WTC11 (cell line): ENCODE results near the gene ATP1A4. TPM values are rescaled to one million over a fixed set of nuclear protein-coding genes. Genes with fewer than 3 reads are reported as not detected.

ENCODE experiments used
- ATAC-seq: fragments of 200-7000 bp; cut with Tn5 transposase; 2 replicates; pipeline ENCODE4 v1.10.0; 2021; ENCODE audit warnings: mild to moderate bottlenecking, moderate library complexity
- CTCF ChIA-PET: fragments of 300-600 bp; sonication (Branson Sonifier 250); formaldehyde crosslinking; loops from one replicate; lab custom pipeline; 2021; ENCODE audit warnings: antibody characterized with exemption; lab: Charles Lee
- POLR2A ChIA-PET: fragments of 350-600 bp; sonication (Branson Sonifier 250); formaldehyde crosslinking; loops from one replicate; lab custom pipeline; 2021; ENCODE audit warnings: antibody characterized with exemption; lab: Charles Lee
- DNase-seq: peaks from one replicate; pipeline ENCODE4 v3.0.0; 2021; ENCODE audit warnings: low spot score
- H3K27ac Mint-ChIP-seq: 2 replicates; pipeline ENCODE4 v1.8.0; 2021; ENCODE audit warnings: mixed read lengths
- H3K27me3 Mint-ChIP-seq: 2 replicates; pipeline ENCODE4 v1.8.0; 2021; ENCODE audit warnings: low read depth, mild to moderate bottlenecking, moderate library complexity, mixed read lengths
- H3K36me3 Mint-ChIP-seq: 2 replicates; pipeline ENCODE4 v1.8.0; 2021; ENCODE audit warnings: mixed read lengths
- H3K4me1 Mint-ChIP-seq: 2 replicates; pipeline ENCODE4 v1.8.0; 2022; ENCODE audit warnings: mixed read lengths
- H3K4me3 Mint-ChIP-seq: 2 replicates; pipeline ENCODE4 v1.8.0; 2021; ENCODE audit warnings: mild to moderate bottlenecking, moderate library complexity, mixed read lengths
- H3K9me3 Mint-ChIP-seq: 2 replicates; pipeline ENCODE4 v1.8.0; 2021; ENCODE audit warnings: mixed read lengths
- AR ChIP-seq: fragments of 250-450 bp; sonication (Bioruptor Pico); IDR thresholded peaks from 2 replicates; pipeline ENCODE4 v1.9.0; 2021; ENCODE audit warnings: mild to moderate bottlenecking
- ARID4B ChIP-seq: sonication (generic); formaldehyde crosslinking; IDR thresholded peaks from 2 replicates; pipeline ENCODE4 v1.8.0; 2023; ENCODE audit warnings: missing genetic modification reagents, mild to moderate bottlenecking, borderline replicate concordance
- CREM ChIP-seq: sonication (generic); formaldehyde crosslinking; IDR thresholded peaks from 2 replicates; pipeline ENCODE4 v1.8.1; 2022; ENCODE audit warnings: mild to moderate bottlenecking, missing genetic modification reagents, moderate library complexity
- JUN ChIP-seq: sonication (generic); formaldehyde crosslinking; IDR thresholded peaks from 2 replicates; pipeline ENCODE4 v1.8.0; 2023; ENCODE audit warnings: mild to moderate bottlenecking, missing genetic modification reagents
- NFE2L1 ChIP-seq: sonication (generic); formaldehyde crosslinking; IDR thresholded peaks from 2 replicates; pipeline ENCODE4 v1.8.1; 2023; ENCODE audit warnings: missing genetic modification reagents
- NR2C2 ChIP-seq: sonication (generic); formaldehyde crosslinking; IDR thresholded peaks from 2 replicates; pipeline ENCODE4 v1.8.0; 2022; ENCODE audit warnings: mild to moderate bottlenecking, missing genetic modification reagents
- NR3C1 ChIP-seq: sonication (generic); formaldehyde crosslinking; conservative IDR thresholded peaks from 2 replicates; pipeline ENCODE4 v1.8.1; 2023; ENCODE audit warnings: low read depth, mild to moderate bottlenecking, missing genetic modification reagents
- TEAD4 ChIP-seq: sonication (generic); formaldehyde crosslinking; IDR thresholded peaks from 2 replicates; pipeline ENCODE4 v1.8.0; 2022; ENCODE audit warnings: mild to moderate bottlenecking, missing genetic modification reagents
- TP53 ChIP-seq: sonication (generic); formaldehyde crosslinking; IDR thresholded peaks from 2 replicates; pipeline ENCODE4 v1.8.1; 2023; ENCODE audit warnings: mild to moderate bottlenecking, missing genetic modification reagents
- ZNF219 ChIP-seq: sonication (generic); formaldehyde crosslinking; IDR thresholded peaks from 2 replicates; pipeline ENCODE4 v1.8.0; 2023; ENCODE audit warnings: missing genetic modification reagents, mild to moderate bottlenecking, borderline replicate concordance
- ZNF232 ChIP-seq: sonication (generic); formaldehyde crosslinking; IDR thresholded peaks from 2 replicates; pipeline ENCODE4 v1.8.0; 2022; ENCODE audit warnings: mild to moderate bottlenecking, missing genetic modification reagents
- ZNF281 ChIP-seq: sonication (generic); formaldehyde crosslinking; IDR thresholded peaks from 2 replicates; pipeline ENCODE4 v1.8.0; 2023; ENCODE audit warnings: mild to moderate bottlenecking, missing genetic modification reagents
- ZNF416 ChIP-seq: fragments of 250-450 bp; sonication (Bioruptor Pico); IDR thresholded peaks from 2 replicates; pipeline ENCODE4 v1.9.0; 2021; ENCODE audit warnings: mild to moderate bottlenecking, inconsistent platforms
- ZNF532 ChIP-seq: fragments of 250-450 bp; sonication (Bioruptor Pico); IDR thresholded peaks from 2 replicates; pipeline ENCODE4 v1.9.0; 2021; ENCODE audit warnings: mild to moderate bottlenecking, borderline replicate concordance
- ZNF671 ChIP-seq: fragments of 250-450 bp; sonication (Bioruptor Pico); IDR thresholded peaks from 2 replicates; pipeline ENCODE4 v1.8.0; 2021; ENCODE audit warnings: mild to moderate bottlenecking
- total RNA-seq: library from RNA; stranded (reverse); gene quantifications from 3 replicates; pipeline ENCODE4 v1.2.3, GENCODE V29; 2021

ATP1A4 gene
- total RNA-seq, 1 experiment from 2014 or later, result 0.37 TPM

- no peak for DNase-seq
- H3K4me3 Mint-ChIP-seq, result no peak overlapping the region
- no peak for TF ChIP-seq NR3C1
- TF ChIP-seq ARID4B (CRISPR knock-in tag), result no peak
- TF ChIP-seq ZNF532 (CRISPR knock-in tag), result no peak
- no peak for TF ChIP-seq ZNF232 (CRISPR knock-in tag)
- no peak for TF ChIP-seq NR2C2
- no peak for TF ChIP-seq TP53 (CRISPR knock-in tag)
- no peak for TF ChIP-seq ZNF671 (CRISPR knock-in tag)
- no peaks in the 10 kb centered on the region for H3K9me3 Mint-ChIP-seq
- peak overlapping the region; percentile 79 for H3K27ac Mint-ChIP-seq
- ChIA-PET CTCF (interaction anchor here (0.6 to 4.6 kb wide), 37 partner anchors 10 to 174 kb away, joined by 3 to 124 read pairs (median 7); partner anchors contain the start of genes ATP1A2, CASQ1, DCAF8 and IGSF8), POLR2A (interaction anchor here (0.7 to 1.3 kb wide), 2 partner anchors 15 to 27 kb away, joined by 3 read pairs; partner anchors contain the start of gene PEA15)
- peak; percentile 10; the same call in 1 of the 2 replicates for ATAC-seq
- peaks cover 73% of the 10 kb centered on the region for H3K36me3 Mint-ChIP-seq
- H3K4me1 Mint-ChIP-seq, result peaks cover 15% of the 10 kb centered on the region
- no peaks in the 10 kb centered on the region for H3K27me3 Mint-ChIP-seq
These were observed 68.9 kb downstream of the ATP1A4 start for GRCh38 chr1:160220301-160220700.

- POLR2A ChIA-PET, result no interaction called here
- no peak for ATAC-seq
- peaks cover 15% of the 10 kb centered on the region for H3K4me1 Mint-ChIP-seq
- CTCF ChIA-PET, result interaction anchor here (0.7 to 4.6 kb wide), 16 partner anchors 11 to 175 kb away, joined by 3 to 124 read pairs (median 19); partner anchors contain the start of genes DCAF8 and IGSF8
- H3K27me3 Mint-ChIP-seq, result no peaks in the 10 kb centered on the region
- peaks cover 65% of the 10 kb centered on the region for H3K36me3 Mint-ChIP-seq
- no peaks in the 10 kb centered on the region for H3K9me3 Mint-ChIP-seq
- no peak overlapping the region for H3K4me3 Mint-ChIP-seq
- DNase-seq, result no peak
- H3K27ac Mint-ChIP-seq, result no peak overlapping the region; the same call in 1 of the 2 replicates
- no peak for TF ChIP-seq ZNF281 (CRISPR knock-in tag)
- no peak for TF ChIP-seq ZNF416 (CRISPR knock-in tag)
- no peak for TF ChIP-seq CREM
- TF ChIP-seq TEAD4 (CRISPR knock-in tag), result no peak
- TF ChIP-seq NFE2L1 (CRISPR knock-in tag), result no peak
- no peak for TF ChIP-seq JUN (CRISPR knock-in tag)
- TF ChIP-seq AR (CRISPR knock-in tag), result no peak
- TF ChIP-seq ZNF219 (CRISPR knock-in tag), result no peak
- no peak for TF ChIP-seq ZNF532 (CRISPR knock-in tag)
These were observed 69.7 kb downstream of the ATP1A4 start for GRCh38 chr1:160221089-160221488.
